Activated naive CD8-positive, alpha-beta T cell (primary cell): ENCODE results near the gene ZDHHC8.

Experiments used
- H3K27ac Mint-ChIP-seq: one replicate; pipeline ENCODE4 v1.8.0; 2021; ENCODE audit warnings: mixed read lengths
- H3K27me3 Mint-ChIP-seq: one replicate; pipeline ENCODE4 v1.8.0; 2021; ENCODE audit warnings: mixed read lengths
- H3K36me3 Mint-ChIP-seq: one replicate; pipeline ENCODE4 v1.8.0; 2021; ENCODE audit warnings: mixed read lengths
- H3K4me1 Mint-ChIP-seq: one replicate; pipeline ENCODE4 v1.8.0; 2021; ENCODE audit warnings: low read depth, mixed read lengths
- H3K4me3 Mint-ChIP-seq: one replicate; pipeline ENCODE4 v1.8.0; 2021; ENCODE audit warnings: mild to moderate bottlenecking, mixed read lengths
- H3K9me3 Mint-ChIP-seq: one replicate; pipeline ENCODE4 v1.8.0; 2021; ENCODE audit warnings: low read depth, mixed read lengths

ZDHHC8 gene

DNA sequence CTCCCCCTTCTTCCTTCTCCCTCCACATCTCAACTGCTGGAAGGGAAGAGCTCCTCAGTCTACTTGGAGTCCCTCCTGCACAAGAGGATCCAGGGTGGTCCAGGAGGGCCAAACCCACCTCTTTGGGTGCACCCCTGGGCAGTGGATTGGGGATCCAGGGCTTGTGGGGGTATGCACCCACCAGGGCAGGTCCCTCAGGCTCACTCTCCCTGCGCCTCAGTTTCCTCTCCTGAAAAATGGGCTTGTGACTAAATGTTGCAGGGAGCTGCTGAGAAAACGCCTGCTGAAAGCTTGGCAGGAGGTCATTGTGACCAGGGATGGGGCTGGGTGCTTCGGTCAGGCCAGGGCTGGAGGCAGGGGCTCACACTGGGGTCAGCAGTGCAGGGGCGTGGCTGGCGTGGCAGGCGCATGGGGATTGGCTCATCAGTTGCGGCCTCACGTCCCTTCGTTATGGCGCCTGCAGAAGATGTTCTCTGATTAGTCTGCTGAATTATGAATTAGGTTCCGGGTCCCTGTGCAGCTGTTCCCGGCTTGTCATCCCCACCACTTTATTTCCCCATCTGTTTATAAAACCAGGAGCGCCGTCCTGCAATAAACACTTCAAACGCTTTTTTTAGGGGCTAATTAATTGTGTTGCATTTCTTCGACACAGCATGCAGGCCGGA, 44.9 kb downstream of the ZDHHC8 start:
- no peaks in the 10 kb centered on the region for H3K4me1 Mint-ChIP-seq

DNA sequence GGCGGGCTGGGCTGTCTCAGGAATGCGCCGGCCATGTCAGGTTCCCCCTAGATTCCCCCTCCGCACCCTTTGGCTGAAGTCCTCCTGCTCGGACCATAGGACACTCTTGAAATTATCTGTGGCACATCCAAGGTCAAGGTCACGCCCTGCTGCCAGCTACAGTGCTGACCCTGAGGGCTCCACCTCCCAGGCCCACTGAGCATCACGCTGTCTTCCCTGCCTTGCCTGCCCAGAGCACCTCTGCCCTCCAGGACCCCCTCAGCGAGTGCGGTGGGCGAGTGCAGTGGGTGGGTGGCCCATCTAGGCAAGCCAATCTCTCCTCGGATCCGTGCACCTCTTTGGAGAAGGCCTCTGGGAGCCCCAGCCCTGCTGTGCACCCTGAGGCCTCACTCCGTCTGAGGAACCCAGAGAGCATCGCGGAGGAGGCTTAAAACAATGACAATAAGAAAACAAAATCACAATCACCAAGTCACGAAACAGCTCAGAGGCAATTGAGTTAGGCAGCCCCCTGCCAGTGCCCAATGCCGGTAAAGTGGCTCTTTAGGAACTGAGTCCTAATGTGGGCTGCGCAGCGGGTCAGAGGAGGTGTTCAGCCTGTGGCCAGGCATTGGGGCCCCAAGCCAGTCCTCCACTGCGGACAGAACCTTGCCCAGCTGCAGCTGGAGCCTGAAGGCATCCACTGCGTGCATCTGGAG, 45.8 kb downstream of the ZDHHC8 start:
- no peaks in the 10 kb centered on the region for H3K9me3 Mint-ChIP-seq
- no peaks in the 10 kb centered on the region for H3K36me3 Mint-ChIP-seq
- no peak overlapping the region for H3K27ac Mint-ChIP-seq
- H3K4me3 Mint-ChIP-seq, result no peak overlapping the region
- no peaks in the 10 kb centered on the region for H3K4me1 Mint-ChIP-seq
- no peaks in the 10 kb centered on the region for H3K27me3 Mint-ChIP-seq

More for the DNA sequence above, 44.9 kb downstream of the ZDHHC8 start:
- Mint-ChIP-seq H3K9me3 (no peaks in the 10 kb centered on the region), H3K27me3 (no peaks in the 10 kb centered on the region), H3K4me3 (no peak overlapping the region), H3K36me3 (no peaks in the 10 kb centered on the region), H3K27ac (no peak overlapping the region)

DNA sequence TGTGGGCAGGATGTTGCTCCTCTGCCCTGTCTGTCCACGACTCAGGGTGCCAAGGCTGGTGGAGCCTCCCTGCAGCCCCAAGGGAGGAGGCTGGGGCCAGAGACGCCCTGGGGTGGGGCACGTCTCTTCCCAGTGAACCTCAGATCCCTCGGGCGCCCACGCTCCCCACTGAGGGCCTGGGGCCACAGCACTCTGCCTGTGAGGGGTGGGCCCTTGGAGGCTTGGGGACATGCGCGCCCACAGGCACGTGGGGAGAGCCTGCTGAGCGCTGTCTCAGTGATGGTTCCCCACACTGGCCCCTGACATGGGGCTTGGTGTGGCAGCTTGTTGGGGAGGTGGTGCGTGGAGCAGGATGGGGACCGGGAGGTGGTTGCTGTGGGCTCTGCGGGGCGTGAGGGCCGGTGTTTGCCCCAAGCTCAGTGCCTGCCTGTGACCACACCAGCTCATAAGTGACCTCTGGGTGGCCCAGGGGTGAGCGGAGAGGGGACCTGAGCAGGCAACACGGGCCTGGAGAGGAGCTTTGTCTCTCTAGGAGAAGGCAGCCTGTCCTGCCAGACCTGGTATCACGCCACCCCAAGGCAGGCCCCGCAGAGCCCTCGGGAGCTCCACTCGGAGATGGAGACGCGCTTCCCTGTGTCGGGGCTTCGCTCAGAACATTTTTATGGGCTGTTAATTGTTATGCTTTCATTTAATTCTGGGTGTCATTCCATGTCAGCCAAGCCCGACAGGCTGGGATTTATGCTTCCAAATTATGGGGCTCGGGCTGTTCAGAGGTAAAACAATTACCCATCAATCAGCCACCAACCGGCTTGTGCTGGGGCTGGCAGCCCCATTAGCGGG, 46.7 kb downstream of the ZDHHC8 start:
- H3K27me3 Mint-ChIP-seq, result no peaks in the 10 kb centered on the region
- H3K4me3 Mint-ChIP-seq, result no peak overlapping the region
- H3K27ac Mint-ChIP-seq, result no peak overlapping the region
- H3K36me3 Mint-ChIP-seq, result no peaks in the 10 kb centered on the region
- no peaks in the 10 kb centered on the region for H3K9me3 Mint-ChIP-seq
- H3K4me1 Mint-ChIP-seq, result no peaks in the 10 kb centered on the region

DNA sequence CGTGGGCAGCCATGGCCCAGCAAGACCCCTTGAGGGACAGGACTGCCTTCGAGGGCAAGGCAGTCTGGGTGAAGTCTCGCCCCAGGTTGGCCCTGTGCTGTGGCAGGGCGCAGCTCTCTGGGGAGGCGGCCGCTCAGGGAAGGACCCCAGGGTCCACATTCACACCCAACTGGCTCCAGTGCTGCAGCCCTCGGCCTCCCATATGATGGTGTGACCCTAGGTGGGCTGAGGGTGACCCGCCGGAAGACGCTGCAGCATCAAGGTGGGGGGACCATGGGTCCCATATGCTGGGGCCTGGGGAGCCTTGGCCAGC, 47.3 kb downstream of the ZDHHC8 start:
- H3K27me3 Mint-ChIP-seq, result no peaks in the 10 kb centered on the region
- H3K4me3 Mint-ChIP-seq, result no peak overlapping the region
- no peaks in the 10 kb centered on the region for H3K9me3 Mint-ChIP-seq
- no peaks in the 10 kb centered on the region for H3K36me3 Mint-ChIP-seq
- no peak overlapping the region for H3K27ac Mint-ChIP-seq
- no peaks in the 10 kb centered on the region for H3K4me1 Mint-ChIP-seq

DNA sequence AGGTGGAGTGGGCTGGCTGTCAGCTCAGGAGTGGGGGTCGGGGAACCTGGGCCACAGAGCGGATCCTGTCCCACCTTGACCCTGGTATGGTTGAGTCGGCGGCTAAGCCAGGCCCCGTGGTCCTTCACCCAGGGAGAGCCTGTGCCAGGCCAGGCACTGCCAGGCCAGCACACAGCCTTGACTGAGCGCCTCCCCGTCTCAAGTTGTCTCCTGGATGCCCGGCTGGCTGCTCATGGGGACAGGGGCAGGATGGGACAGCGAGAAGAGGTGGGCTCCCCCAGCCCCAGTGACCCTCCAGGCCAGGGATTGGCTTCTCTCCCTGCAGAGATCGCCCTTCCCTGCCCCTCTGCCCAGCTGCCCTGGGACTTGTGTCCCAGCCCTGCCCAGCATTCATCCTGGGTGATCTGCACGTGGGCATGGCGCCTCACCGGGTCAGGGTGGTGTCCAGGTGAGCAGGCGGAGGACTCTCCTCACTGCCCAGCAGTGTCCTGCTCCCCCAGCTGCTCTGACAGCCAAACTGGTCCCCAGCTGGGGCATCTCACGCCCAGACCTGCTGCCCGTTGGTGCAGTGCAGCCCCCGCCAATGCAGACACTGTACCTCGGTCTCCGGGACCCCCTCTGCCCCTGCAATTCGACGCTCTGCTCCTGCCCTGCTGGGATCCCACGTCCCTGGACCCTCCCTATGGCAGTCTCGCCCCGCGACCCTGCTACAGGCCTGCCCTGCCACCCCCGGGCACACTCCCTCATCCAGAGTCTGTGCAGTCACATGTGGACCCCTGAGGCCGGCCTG, 48.0 kb downstream of the ZDHHC8 start:
- Mint-ChIP-seq H3K9me3 (no peaks in the 10 kb centered on the region), H3K36me3 (no peaks in the 10 kb centered on the region), H3K27me3 (no peaks in the 10 kb centered on the region), H3K4me3 (no peak overlapping the region), H3K27ac (no peak overlapping the region), H3K4me1 (no peaks in the 10 kb centered on the region)

DNA sequence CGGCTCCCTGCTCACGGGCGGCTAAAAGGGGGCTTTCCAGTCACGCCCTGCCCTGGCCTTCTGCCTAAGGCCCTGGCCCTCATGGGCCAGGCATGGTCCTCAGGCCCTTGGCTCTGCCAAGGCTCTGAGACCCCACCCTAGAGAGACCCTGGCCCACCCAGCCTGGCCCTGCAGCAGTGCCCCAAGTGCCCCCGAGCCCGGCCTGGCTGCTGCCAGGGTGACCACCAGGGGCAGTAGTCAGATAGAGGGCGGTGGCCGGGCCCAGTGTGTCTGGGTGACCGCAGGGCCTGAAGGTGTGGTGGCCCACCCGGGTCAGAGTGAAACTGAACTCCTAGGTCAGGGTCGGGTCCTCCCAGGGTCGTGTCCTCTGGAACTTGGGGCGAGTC, 48.6 kb downstream of the ZDHHC8 start:
- Mint-ChIP-seq H3K4me1 (no peaks in the 10 kb centered on the region), H3K36me3 (no peaks in the 10 kb centered on the region), H3K4me3 (no peak overlapping the region), H3K9me3 (no peaks in the 10 kb centered on the region), H3K27me3 (no peaks in the 10 kb centered on the region), H3K27ac (no peak overlapping the region)

DNA sequence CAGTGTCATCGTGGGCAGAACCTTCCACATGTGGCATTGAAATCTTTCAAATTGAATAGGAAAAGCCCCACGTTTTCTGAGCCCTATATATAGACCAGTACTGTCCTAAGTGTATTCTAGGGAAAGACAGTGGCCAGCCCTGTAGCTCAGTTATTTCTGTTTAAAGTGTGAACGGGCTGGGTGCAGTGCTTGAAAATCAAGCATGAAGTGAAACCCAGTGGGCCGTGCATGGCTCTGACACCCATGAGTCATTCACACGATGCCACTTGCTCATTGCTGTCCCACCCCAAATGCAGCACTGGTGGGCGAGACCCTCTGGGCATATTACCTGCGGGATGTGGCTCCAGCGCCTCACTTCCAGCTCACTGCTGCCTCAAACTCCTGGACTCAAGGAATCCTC, 49.0 kb downstream of the ZDHHC8 start:
- no peaks in the 10 kb centered on the region for H3K27me3 Mint-ChIP-seq
- no peaks in the 10 kb centered on the region for H3K36me3 Mint-ChIP-seq
- H3K4me1 Mint-ChIP-seq, result no peaks in the 10 kb centered on the region
- H3K4me3 Mint-ChIP-seq, result no peak overlapping the region
- H3K9me3 Mint-ChIP-seq, result no peaks in the 10 kb centered on the region
- H3K27ac Mint-ChIP-seq, result no peak overlapping the region

DNA sequence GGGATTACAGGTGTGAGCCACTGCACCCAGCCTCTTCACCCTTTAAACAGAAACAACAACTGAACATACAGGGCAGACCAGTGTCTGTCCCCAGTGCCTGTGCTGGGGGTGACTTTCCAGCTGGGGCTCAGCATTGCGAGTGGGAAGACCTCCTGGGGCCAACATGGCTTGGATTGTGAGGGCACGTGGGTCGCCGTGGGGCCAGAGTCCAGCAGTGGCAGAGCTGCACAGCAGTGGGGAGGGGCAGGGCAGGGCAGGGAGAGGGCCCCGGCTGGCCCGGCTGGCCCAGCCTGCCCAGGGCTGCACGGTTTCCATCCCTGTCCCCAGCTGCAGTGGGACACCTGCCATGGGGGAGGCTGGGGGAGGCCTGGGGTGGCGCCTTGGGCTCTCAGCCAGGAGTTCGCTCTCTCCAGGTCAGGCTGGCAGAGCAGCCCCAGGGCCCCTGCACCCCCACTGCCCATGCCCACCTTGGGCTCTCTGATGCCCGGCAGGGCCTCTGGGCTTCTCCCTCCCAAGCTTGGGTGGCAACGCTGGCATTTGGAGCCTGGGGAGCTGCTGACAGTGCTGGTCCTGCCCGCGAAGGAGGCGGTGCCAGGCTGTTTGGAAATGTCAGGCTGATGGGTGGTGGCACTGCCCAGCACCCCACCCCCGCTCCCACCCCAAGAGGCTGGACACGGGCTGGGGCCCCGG, 49.7 kb downstream of the ZDHHC8 start:
- Mint-ChIP-seq H3K4me1 (no peaks in the 10 kb centered on the region), H3K27ac (no peak overlapping the region), H3K36me3 (no peaks in the 10 kb centered on the region), H3K27me3 (no peaks in the 10 kb centered on the region), H3K4me3 (no peak overlapping the region), H3K9me3 (no peaks in the 10 kb centered on the region)

DNA sequence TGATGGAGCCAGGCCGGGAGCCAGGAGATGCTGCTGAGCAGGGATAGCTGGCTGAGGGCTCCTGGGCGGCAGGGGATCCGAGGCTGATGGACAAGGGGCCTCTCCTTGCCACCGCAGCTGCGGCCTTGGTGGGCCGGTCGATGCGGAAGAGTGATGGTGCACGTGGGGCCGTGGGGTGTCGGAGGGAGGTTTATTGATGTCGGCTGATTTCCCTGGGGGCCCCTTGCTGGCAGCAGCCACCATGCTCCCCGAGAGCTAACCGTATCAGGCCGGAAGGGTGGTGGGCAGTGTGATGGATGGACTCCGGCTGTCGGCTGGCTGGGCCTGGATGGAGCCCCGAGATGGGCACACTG, 50.3 kb downstream of the ZDHHC8 start:
- no peaks in the 10 kb centered on the region for H3K36me3 Mint-ChIP-seq
- H3K4me1 Mint-ChIP-seq, result no peaks in the 10 kb centered on the region

DNA sequence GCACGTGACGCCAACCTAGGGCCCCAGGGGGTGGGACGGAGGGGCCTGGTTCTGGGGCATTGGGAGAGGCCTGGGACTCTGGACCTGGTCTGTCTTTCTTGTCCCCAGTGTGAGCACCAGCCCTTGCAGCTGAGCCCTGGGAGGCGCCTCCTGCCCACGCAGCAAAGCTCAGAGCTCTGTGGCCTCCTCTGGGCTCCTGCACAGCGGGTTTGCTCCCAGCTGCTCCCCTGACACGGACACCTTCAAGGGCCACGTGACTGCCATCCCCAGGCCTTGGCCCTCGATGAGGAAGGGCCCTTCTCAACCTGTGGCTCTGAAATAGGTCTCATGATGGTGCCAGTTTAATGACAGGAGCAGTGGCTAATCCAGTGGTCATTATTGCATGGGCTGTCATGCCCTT, 50.8 kb downstream of the ZDHHC8 start:
- Mint-ChIP-seq H3K36me3 (no peaks in the 10 kb centered on the region), H3K27me3 (no peaks in the 10 kb centered on the region), H3K9me3 (no peaks in the 10 kb centered on the region), H3K4me1 (no peaks in the 10 kb centered on the region), H3K27ac (no peak overlapping the region), H3K4me3 (no peak overlapping the region)

More for the DNA sequence above, 50.3 kb downstream of the ZDHHC8 start:
- no peak overlapping the region for H3K27ac Mint-ChIP-seq
- no peaks in the 10 kb centered on the region for H3K9me3 Mint-ChIP-seq
- H3K27me3 Mint-ChIP-seq, result no peaks in the 10 kb centered on the region
- no peak overlapping the region for H3K4me3 Mint-ChIP-seq

DNA sequence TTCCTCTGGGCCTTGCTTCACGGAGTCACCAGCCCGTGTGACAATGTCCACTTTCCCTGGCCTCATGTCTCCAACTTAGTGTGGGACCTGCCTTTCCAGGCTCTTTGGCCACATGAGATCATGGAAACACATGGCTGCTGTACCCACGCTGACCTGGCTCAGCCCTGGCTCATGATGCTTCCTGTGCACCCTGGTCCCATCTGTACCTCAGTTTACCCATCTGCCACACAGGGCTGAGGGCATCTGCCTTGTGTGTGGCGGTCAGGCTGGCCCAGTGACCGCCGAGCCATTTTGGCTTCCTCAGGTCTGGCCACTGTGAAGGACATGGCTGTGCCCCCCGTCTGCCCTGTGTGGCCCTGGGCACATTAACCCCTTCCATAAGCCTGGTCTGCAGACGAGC, 51.5 kb downstream of the ZDHHC8 start:
- Mint-ChIP-seq H3K9me3 (no peaks in the 10 kb centered on the region), H3K27ac (no peak overlapping the region), H3K36me3 (no peaks in the 10 kb centered on the region), H3K4me1 (no peaks in the 10 kb centered on the region), H3K27me3 (no peaks in the 10 kb centered on the region), H3K4me3 (no peak overlapping the region)

DNA sequence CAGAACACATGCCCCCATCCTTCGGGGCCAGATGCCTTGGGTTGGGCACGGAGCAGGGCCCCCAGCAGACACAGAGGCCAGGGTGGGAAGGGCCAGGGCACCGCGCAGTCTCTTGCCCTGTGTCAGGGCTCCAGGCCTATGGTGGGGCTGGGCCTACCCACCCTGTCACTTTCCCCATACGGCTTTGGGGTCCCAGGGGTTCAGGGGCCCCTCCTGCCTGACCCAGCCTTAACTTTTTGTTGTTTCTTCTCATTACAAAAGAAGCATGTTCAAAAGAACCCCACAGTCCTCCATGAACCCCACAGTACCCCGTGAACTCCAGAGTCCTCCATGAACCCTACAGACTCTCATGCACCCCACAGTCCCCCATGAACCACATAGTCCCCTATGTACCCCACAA, 52.2 kb downstream of the ZDHHC8 start:
- H3K4me3 Mint-ChIP-seq, result no peak overlapping the region
- H3K27me3 Mint-ChIP-seq, result no peaks in the 10 kb centered on the region
- H3K27ac Mint-ChIP-seq, result no peak overlapping the region
- H3K9me3 Mint-ChIP-seq, result no peaks in the 10 kb centered on the region
- H3K4me1 Mint-ChIP-seq, result no peaks in the 10 kb centered on the region
- H3K36me3 Mint-ChIP-seq, result no peaks in the 10 kb centered on the region

DNA sequence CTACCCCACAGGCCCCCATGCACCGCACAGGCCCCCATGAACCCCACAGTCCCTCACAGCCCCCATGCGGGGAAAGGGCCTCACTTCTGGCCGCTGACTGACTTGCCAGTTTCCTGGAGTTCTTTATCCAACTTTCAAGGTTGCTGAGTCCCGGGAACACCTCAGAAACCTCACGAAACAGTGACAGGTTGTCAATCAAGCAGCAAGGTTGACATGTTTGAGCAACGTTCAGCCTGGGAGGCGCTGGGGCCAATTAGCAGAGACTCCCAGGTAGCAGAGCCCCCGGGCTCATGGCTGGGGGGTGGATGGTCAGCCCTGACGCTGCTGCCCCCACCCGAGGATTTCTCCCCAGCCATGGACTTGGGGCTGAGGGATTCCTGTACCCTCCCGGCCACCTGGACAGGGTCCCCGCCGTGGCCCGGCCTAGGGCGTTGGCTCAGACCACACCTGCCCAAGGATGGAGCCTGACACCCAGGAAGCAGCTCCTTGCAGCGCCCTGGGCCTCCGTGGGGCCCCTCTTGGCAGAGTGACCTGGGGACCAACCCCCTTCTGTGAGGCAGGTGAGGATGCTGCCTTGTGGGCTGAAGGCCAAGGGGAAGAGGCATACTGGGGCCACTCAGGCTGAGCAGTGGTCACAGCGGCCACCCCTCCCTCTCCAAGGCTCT, 53.0 kb downstream of the ZDHHC8 start:
- Mint-ChIP-seq H3K4me3 (no peak overlapping the region), H3K4me1 (no peaks in the 10 kb centered on the region), H3K36me3 (no peaks in the 10 kb centered on the region), H3K27ac (no peak overlapping the region), H3K9me3 (no peaks in the 10 kb centered on the region), H3K27me3 (no peaks in the 10 kb centered on the region)

DNA sequence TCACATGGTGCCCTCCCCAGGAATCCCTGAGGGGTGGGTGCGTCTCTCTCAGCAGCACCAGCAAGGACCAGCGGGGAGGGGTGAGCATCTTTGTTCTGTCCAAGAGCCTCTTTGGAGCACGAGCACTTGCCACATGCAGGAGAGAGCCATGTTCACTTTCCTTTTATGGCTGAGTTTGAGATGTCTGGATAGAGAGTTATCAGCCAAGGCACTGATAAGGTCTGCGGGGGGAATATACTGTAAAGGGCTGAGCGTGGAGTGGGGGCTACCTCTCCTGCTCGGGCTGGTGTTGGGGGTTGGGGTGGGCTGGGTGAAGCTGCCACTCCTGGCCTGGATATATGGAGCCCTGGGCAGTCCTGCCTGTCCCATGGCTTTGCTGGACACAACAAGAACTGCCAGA, 54.1 kb downstream of the ZDHHC8 start:
- Mint-ChIP-seq H3K36me3 (no peaks in the 10 kb centered on the region), H3K27me3 (no peaks in the 10 kb centered on the region), H3K4me3 (no peak overlapping the region), H3K9me3 (no peaks in the 10 kb centered on the region), H3K27ac (no peak overlapping the region), H3K4me1 (no peaks in the 10 kb centered on the region)
